CD4-positive, alpha-beta T cell treated with Interleukin-4 for 4 hours (primary cell): Measurements from ENCODE around the gene GNPAT.

Experiments used
- DNase-seq: peaks from one replicate; pipeline ENCODE4 v3.0.0-alpha.2; 2020

GNPAT gene

GRCh38 chr1:231318568-231318967, 77.6 kb downstream of the GNPAT start:
- no peak for DNase-seq

GRCh38 chr1:231319080-231319479, 78.1 kb downstream of the GNPAT start:
- DNase-seq, result no peak

GRCh38 chr1:231322880-231323530, 82.0 kb downstream of the GNPAT start:
- no peak for DNase-seq

GRCh38 chr1:231324660-231325059, 83.6 kb downstream of the GNPAT start:
- no peak for DNase-seq

- no peak for DNase-seq
Measured at GRCh38 chr1:231326248-231326647, 85.2 kb downstream of the GNPAT start.
